Measurements from ENCODE around the gene B3GNT2. TPM values are rescaled to one million over a fixed set of nuclear protein-coding genes. Genes with fewer than 3 reads are reported as not detected.
A peak's percentile ranks its signal among the peaks of the same experiment; 100 is the strongest.

B3GNT2 gene
- total and polyA plus RNA-seq, 3 experiments from 2014 or later = 30.1 to 62.1 (median 30.9) TPM

DNA sequence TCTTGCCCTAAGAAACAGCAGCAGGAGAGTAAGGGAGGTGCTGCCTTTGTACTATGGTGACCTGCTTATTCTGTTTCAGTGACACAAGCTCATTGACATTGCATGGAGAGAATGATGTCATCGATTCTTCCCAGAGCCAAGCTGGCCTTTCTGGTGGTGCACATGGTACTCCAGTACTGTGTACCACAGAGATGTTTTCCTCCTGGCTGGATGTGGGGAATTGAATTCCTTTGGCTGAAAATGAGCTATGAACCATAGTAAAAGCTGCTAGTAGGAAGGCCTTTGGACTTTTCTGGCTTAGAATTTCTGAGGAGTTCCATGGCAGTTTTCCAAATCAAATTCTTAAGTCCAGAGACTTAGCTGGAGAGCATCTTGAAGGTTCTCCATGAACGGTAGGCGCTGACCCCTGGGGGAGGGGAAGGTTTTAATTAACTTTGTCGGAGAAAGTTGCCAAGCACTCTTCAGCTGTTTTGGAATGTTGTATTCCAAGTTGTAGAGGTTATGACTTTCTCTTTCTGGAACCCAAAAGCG, 17.1 kb upstream of the B3GNT2 start:
- H3K27me3 Mint-ChIP-seq = peaks cover 0 to 2% of the 10 kb centered on the region in 2 donors
- POLR2A ChIA-PET = no interaction called here
- DNase-seq = no peak
- no peaks in the 10 kb centered on the region for H3K36me3 Mint-ChIP-seq
- no peaks in the 10 kb centered on the region for H3K4me1 ChIP-seq (ENCODE audit: insufficient read depth, low read length)
- no peaks in the 10 kb centered on the region for H3K27me3 ChIP-seq (ENCODE audit: insufficient read depth, low read length, poor library complexity, severe bottlenecking)
- H3K4me3 Mint-ChIP-seq = no peak overlapping the region
- no peak overlapping the region for H3K4me3 ChIP-seq (ENCODE audit: low read length)
- no peaks in the 10 kb centered on the region for H3K9me3 Mint-ChIP-seq
- no peaks in the 10 kb centered on the region for H3K36me3 ChIP-seq (ENCODE audit: insufficient read depth, low read length)
- no peak overlapping the region for H3K27ac Mint-ChIP-seq
- no peak overlapping the region for H3K27ac ChIP-seq (ENCODE audit: low read depth, low read length)
- H3K9me3 ChIP-seq (ENCODE audit: low read length) = no peaks in the 10 kb centered on the region
- H3K4me1 Mint-ChIP-seq = no peaks in the 10 kb centered on the region
- CTCF ChIA-PET = no interaction called here

DNA sequence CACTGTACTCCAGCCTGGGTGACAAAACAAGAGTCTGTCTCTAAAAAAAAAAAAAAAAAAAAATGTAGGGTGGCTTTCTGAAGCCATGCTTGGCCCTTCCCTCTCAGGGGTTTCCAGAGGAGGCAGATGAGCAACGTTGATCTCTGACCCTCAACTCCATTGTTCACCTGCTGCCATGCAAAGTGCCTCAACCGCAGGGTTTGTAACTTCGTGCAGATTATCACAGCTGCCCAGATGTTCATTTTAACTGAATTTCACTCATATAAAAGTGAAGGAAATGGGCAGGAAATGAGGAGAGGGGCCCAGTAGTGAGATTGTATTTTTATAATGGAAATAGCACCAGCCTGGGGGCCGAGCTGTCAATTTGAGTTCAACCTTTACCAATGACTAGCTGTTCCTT, 14.9 kb upstream of the B3GNT2 start:
- H3K4me1 Mint-ChIP-seq = no peaks in the 10 kb centered on the region
- Histone ChIP-seq H3K4me1 (ENCODE audit: insufficient read depth, low read length) (no peaks in the 10 kb centered on the region), H3K27ac (ENCODE audit: low read depth, low read length) (no peak overlapping the region), H3K36me3 (ENCODE audit: insufficient read depth, low read length) (no peaks in the 10 kb centered on the region), H3K27me3 (ENCODE audit: insufficient read depth, low read length, poor library complexity, severe bottlenecking) (no peaks in the 10 kb centered on the region), H3K4me3 (ENCODE audit: low read length) (no peak overlapping the region), H3K9me3 (ENCODE audit: low read length) (no peaks in the 10 kb centered on the region)
- POLR2A ChIA-PET = no interaction called here
- H3K4me3 Mint-ChIP-seq = no peak overlapping the region
- no peak for DNase-seq
- H3K9me3 Mint-ChIP-seq = no peaks in the 10 kb centered on the region
- H3K27me3 Mint-ChIP-seq = peaks cover 0 to 2% of the 10 kb centered on the region in 2 donors
- H3K27ac Mint-ChIP-seq = no peak overlapping the region
- no peaks in the 10 kb centered on the region for H3K36me3 Mint-ChIP-seq
- CTCF ChIA-PET = interaction anchor here (1.0 kb wide), 1 partner anchor 156 kb away, joined by 3 read pairs; no protein-coding TSS in a partner anchor

- H3K27ac ChIP-seq (ENCODE audit: low read depth, low read length) = no peak overlapping the region
- no peak for DNase-seq
- CTCF ChIA-PET = interaction anchor here (1.0 kb wide), 1 partner anchor 155 kb away, joined by 3 read pairs; no protein-coding TSS in a partner anchor
- POLR2A ChIA-PET = no interaction called here
- no peaks in the 10 kb centered on the region for H3K4me1 ChIP-seq (ENCODE audit: insufficient read depth, low read length)
- H3K27me3 ChIP-seq (ENCODE audit: insufficient read depth, low read length, poor library complexity, severe bottlenecking) = no peaks in the 10 kb centered on the region
- H3K9me3 Mint-ChIP-seq = no peaks in the 10 kb centered on the region
- no peak overlapping the region for H3K4me3 ChIP-seq (ENCODE audit: low read length)
- H3K9me3 ChIP-seq (ENCODE audit: low read length) = no peaks in the 10 kb centered on the region
- no peak overlapping the region for H3K27ac Mint-ChIP-seq
- H3K36me3 ChIP-seq (ENCODE audit: insufficient read depth, low read length) = no peaks in the 10 kb centered on the region
- H3K4me1 Mint-ChIP-seq = no peaks in the 10 kb centered on the region
- no peaks in the 10 kb centered on the region for H3K36me3 Mint-ChIP-seq
- H3K4me3 Mint-ChIP-seq = no peak overlapping the region
- H3K27me3 Mint-ChIP-seq = peaks cover 0 to 2% of the 10 kb centered on the region in 2 donors
Observed at GRCh38 chr2:62181843-62182242, 14.1 kb upstream of the B3GNT2 start.

GRCh38 chr2:62184512-62185230, 11.2 kb upstream of the B3GNT2 start:
- H3K36me3 ChIP-seq (ENCODE audit: insufficient read depth, low read length) = no peaks in the 10 kb centered on the region
- no peak overlapping the region for H3K4me3 ChIP-seq (ENCODE audit: low read length)
- no peaks in the 10 kb centered on the region for H3K27me3 Mint-ChIP-seq
- no peak overlapping the region for H3K27ac Mint-ChIP-seq
- peaks cover 0 to 5% (median 0%) of the 10 kb centered on the region in 3 donors for H3K4me1 Mint-ChIP-seq
- no peaks in the 10 kb centered on the region for H3K36me3 Mint-ChIP-seq
- no peak for DNase-seq
- H3K4me3 Mint-ChIP-seq = no peak overlapping the region
- no peaks in the 10 kb centered on the region for H3K4me1 ChIP-seq (ENCODE audit: insufficient read depth, low read length)
- no peaks in the 10 kb centered on the region for H3K9me3 Mint-ChIP-seq
- no peaks in the 10 kb centered on the region for H3K27me3 ChIP-seq (ENCODE audit: insufficient read depth, low read length, poor library complexity, severe bottlenecking)
- ChIA-PET POLR2A (no interaction called here), CTCF (no interaction called here)
- no peak overlapping the region for H3K27ac ChIP-seq (ENCODE audit: low read depth, low read length)
- no peaks in the 10 kb centered on the region for H3K9me3 ChIP-seq (ENCODE audit: low read length)

GRCh38 chr2:62185475-62186155, 10.3 kb upstream of the B3GNT2 start:
- H3K4me3 Mint-ChIP-seq = no peak overlapping the region
- no peaks in the 10 kb centered on the region for H3K9me3 ChIP-seq (ENCODE audit: low read length)
- no peaks in the 10 kb centered on the region for H3K36me3 ChIP-seq (ENCODE audit: insufficient read depth, low read length)
- ChIA-PET CTCF (no interaction called here), POLR2A (no interaction called here)
- no peak overlapping the region for H3K4me3 ChIP-seq (ENCODE audit: low read length)
- H3K4me1 ChIP-seq (ENCODE audit: insufficient read depth, low read length) = no peaks in the 10 kb centered on the region
- no peaks in the 10 kb centered on the region for H3K27me3 ChIP-seq (ENCODE audit: insufficient read depth, low read length, poor library complexity, severe bottlenecking)
- no peak overlapping the region for H3K27ac ChIP-seq (ENCODE audit: low read depth, low read length)
- no peak for DNase-seq
- no peaks in the 10 kb centered on the region for H3K27me3 Mint-ChIP-seq
- H3K9me3 Mint-ChIP-seq = no peaks in the 10 kb centered on the region
- peak overlapping the region in 1 of 8 donors; percentile 42 for H3K27ac Mint-ChIP-seq
- H3K4me1 Mint-ChIP-seq = peaks cover 0 to 5% (median 5%) of the 10 kb centered on the region in 3 donors
- H3K36me3 Mint-ChIP-seq = no peaks in the 10 kb centered on the region

DNA sequence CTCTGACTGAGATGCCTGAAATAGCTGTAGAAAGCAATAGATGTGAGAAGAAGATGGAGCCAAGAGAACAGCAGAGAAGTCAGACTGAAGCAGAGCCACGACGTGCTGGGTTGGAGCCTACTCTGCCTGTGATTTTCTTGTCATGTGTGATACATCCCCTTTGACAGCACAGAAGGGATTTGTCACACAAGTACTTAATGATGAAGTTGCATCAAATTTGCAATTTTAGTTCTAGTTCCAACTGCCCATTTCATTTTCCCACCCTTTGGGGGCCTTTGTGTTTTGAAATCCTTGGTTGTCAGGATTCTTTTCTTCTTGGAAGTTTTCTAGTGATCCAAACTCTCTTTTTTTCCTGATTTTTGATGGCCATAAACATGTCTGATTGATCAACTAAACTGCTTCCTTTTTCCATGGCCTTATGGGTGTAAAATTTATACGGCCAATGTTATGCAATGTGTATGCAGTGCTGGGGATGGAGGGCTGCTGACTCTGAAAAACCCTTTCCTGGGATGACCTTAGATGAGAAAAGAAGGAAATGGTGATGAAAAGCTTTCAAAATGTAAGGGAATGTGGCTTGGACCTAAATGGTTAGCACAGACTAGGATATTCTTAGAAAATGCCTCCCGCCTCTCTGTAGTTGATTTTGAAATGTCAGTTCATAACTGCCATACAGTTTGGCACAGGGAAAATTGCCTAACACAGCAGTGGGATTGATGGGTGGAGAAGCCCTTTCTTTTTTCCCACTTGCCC, 9.6 kb upstream of the B3GNT2 start:
- Histone ChIP-seq H3K27me3 (ENCODE audit: insufficient read depth, low read length, poor library complexity, severe bottlenecking) (no peaks in the 10 kb centered on the region), H3K27ac (ENCODE audit: low read depth, low read length) (no peak overlapping the region)
- DNase-seq = no peak

GRCh38 chr2:62187246-62187645, 8.7 kb upstream of the B3GNT2 start:
- H3K4me1 ChIP-seq (ENCODE audit: insufficient read depth, low read length) = no peaks in the 10 kb centered on the region
- no peak overlapping the region for H3K4me3 ChIP-seq (ENCODE audit: low read length)
- CTCF ChIA-PET = no interaction called here
- no peak overlapping the region for H3K4me3 Mint-ChIP-seq
- H3K36me3 ChIP-seq (ENCODE audit: insufficient read depth, low read length) = no peaks in the 10 kb centered on the region
- peaks cover 0 to 5% (median 5%) of the 10 kb centered on the region in 3 donors for H3K4me1 Mint-ChIP-seq
- H3K9me3 Mint-ChIP-seq = no peaks in the 10 kb centered on the region
- no peaks in the 10 kb centered on the region for H3K9me3 ChIP-seq (ENCODE audit: low read length)
- POLR2A ChIA-PET = no interaction called here
- no peak overlapping the region for H3K27ac ChIP-seq (ENCODE audit: low read depth, low read length)
- no peaks in the 10 kb centered on the region for H3K36me3 Mint-ChIP-seq
- no peak overlapping the region for H3K27ac Mint-ChIP-seq
- DNase-seq = no peak
- no peaks in the 10 kb centered on the region for H3K27me3 Mint-ChIP-seq
- H3K27me3 ChIP-seq (ENCODE audit: insufficient read depth, low read length, poor library complexity, severe bottlenecking) = no peaks in the 10 kb centered on the region

More for the DNA sequence above, 9.6 kb upstream of the B3GNT2 start:
- no peaks in the 10 kb centered on the region for H3K36me3 Mint-ChIP-seq
- H3K27ac Mint-ChIP-seq = no peak overlapping the region
- Histone ChIP-seq H3K9me3 (ENCODE audit: low read length) (no peaks in the 10 kb centered on the region), H3K36me3 (ENCODE audit: insufficient read depth, low read length) (no peaks in the 10 kb centered on the region), H3K4me1 (ENCODE audit: insufficient read depth, low read length) (no peaks in the 10 kb centered on the region), H3K4me3 (ENCODE audit: low read length) (no peak overlapping the region)
- CTCF ChIA-PET = no interaction called here
- POLR2A ChIA-PET = no interaction called here
- no peak overlapping the region for H3K4me3 Mint-ChIP-seq
- peaks cover 0 to 5% (median 5%) of the 10 kb centered on the region in 3 donors for H3K4me1 Mint-ChIP-seq
- H3K9me3 Mint-ChIP-seq = no peaks in the 10 kb centered on the region
- no peaks in the 10 kb centered on the region for H3K27me3 Mint-ChIP-seq

DNA sequence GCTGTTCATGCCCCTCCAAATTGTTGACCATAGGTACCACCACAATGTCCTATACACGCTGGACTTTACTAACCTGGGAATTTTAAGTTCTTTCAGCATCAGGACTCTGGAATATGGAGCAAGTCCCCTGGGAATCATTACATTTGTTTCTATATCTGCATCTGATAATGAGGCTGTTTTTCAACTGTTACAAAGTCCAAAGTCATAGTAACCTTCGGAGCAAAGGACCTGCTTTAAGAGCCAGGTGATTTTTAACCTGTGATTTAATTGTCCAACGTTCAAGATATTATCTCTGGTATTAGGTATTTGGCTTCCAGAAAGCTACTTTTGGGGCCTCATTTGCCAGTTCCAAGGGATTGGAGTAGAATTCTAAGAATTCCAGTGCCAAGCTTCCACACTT, 7.5 kb upstream of the B3GNT2 start:
- POLR2A ChIA-PET = no interaction called here
- H3K27ac Mint-ChIP-seq = peak overlapping the region in 1 of 8 donors; percentile 35
- H3K4me1 Mint-ChIP-seq = peaks cover 0 to 8% (median 5%) of the 10 kb centered on the region in 3 donors
- H3K4me1 ChIP-seq (ENCODE audit: insufficient read depth, low read length) = no peaks in the 10 kb centered on the region
- no peak overlapping the region for H3K4me3 ChIP-seq (ENCODE audit: low read length)
- no peaks in the 10 kb centered on the region for H3K36me3 ChIP-seq (ENCODE audit: insufficient read depth, low read length)
- H3K27me3 ChIP-seq (ENCODE audit: insufficient read depth, low read length, poor library complexity, severe bottlenecking) = no peaks in the 10 kb centered on the region
- CTCF ChIA-PET = no interaction called here
- no peak overlapping the region for H3K27ac ChIP-seq (ENCODE audit: low read depth, low read length)
- no peaks in the 10 kb centered on the region for H3K9me3 Mint-ChIP-seq
- H3K27me3 Mint-ChIP-seq = no peaks in the 10 kb centered on the region
- no peak for DNase-seq
- H3K9me3 ChIP-seq (ENCODE audit: low read length) = no peaks in the 10 kb centered on the region
- H3K36me3 Mint-ChIP-seq = no peaks in the 10 kb centered on the region
- no peak overlapping the region for H3K4me3 Mint-ChIP-seq
